ENCODE data around the gene STK33. TPM values are rescaled to one million over a fixed set of nuclear protein-coding genes. Genes with fewer than 3 reads are reported as not detected.

The STK33 gene
- total RNA-seq, 1 experiment from 2014 or later = 19.5 TPM

DNA sequence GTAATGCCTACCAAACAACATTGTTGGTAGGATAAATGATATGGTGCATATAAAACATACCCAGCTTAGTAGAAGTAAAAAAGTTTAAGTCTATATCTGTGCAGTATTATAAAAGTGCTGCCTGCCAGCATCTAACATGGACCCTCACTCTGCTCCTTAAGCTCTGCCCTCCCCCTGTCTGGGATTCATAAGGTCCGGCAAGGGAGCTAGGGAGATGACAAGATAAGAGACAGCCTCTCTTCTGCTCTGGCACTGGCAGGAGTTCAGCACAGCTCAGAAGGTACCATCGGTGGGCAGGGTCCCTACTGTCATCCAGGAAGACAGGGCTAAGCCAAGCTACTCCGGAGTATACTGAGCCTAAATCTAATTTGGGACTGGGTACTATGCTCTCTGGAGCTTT lies 45.6 kb upstream of the STK33 start:
- H2BK20ac ChIP-seq (ENCODE audit: low read depth, low read length, poor library complexity, severe bottlenecking) = no peak overlapping the region
- no peak overlapping the region for H4K5ac ChIP-seq (ENCODE audit: insufficient read length, low read depth, low read length)
- H3K18ac ChIP-seq (ENCODE audit: insufficient read length, low read depth, low read length) = no peak overlapping the region
- no peak overlapping the region for H4K8ac ChIP-seq (replicated peaks; ENCODE audit: insufficient read length, low read depth, low read length)
- Mint-ChIP-seq H3K27ac (0 out of 7 replicates have a peak overlapping the region, but pooled peaks of 1 of the 3 experiments have one; percentile 11), H3K4me3 (no peak overlapping the region), H3K4me1 (peaks cover 20 to 25% of the 10 kb centered on the region in 2 experiments), H3K27me3 (ENCODE audit: low read depth) (no peaks in the 10 kb centered on the region; the same call in 1 of the 2 replicates), H3K9me3 (peaks cover 0 to 3% of the 10 kb centered on the region in 2 experiments; a peak in 1 of 5 replicates), H3K36me3 (ENCODE audit: insufficient read depth in 1 of 3, low read depth in 3 of 3) (peaks cover 9 to 15% (median 10%) of the 10 kb centered on the region in 3 experiments; a peak in 6 of 7 replicates)
- H3K23me2 ChIP-seq (ENCODE audit: insufficient read length, low read depth, low read length, poor library complexity, severe bottlenecking) = no peaks in the 10 kb centered on the region
- no peak overlapping the region for H2BK120ac ChIP-seq (ENCODE audit: low read depth, low read length, poor library complexity, severe bottlenecking)
- no peak for DNase-seq
- H2AK5ac ChIP-seq (ENCODE audit: insufficient read length, low read length) = no peak overlapping the region
- H3K9ac ChIP-seq (ENCODE audit: extremely low read depth, insufficient read length, low read length) = no peak overlapping the region
- H3K27me3 ChIP-seq (ENCODE audit: insufficient read depth, low read length) = no peaks in the 10 kb centered on the region
- TF ChIP-seq, protein P1, sequence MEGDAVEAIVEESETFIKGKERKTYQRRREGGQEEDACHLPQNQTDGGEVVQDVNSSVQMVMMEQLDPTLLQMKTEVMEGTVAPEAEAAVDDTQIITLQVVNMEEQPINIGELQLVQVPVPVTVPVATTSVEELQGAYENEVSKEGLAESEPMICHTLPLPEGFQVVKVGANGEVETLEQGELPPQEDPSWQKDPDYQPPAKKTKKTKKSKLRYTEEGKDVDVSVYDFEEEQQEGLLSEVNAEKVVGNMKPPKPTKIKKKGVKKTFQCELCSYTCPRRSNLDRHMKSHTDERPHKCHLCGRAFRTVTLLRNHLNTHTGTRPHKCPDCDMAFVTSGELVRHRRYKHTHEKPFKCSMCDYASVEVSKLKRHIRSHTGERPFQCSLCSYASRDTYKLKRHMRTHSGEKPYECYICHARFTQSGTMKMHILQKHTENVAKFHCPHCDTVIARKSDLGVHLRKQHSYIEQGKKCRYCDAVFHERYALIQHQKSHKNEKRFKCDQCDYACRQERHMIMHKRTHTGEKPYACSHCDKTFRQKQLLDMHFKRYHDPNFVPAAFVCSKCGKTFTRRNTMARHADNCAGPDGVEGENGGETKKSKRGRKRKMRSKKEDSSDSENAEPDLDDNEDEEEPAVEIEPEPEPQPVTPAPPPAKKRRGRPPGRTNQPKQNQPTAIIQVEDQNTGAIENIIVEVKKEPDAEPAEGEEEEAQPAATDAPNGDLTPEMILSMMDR (conservative IDR thresholded peaks at IDR 0.05) = no peak
- no peaks in the 10 kb centered on the region for H3K79me2 ChIP-seq (ENCODE audit: insufficient read depth, low read length)
- no peak overlapping the region for H3K4me2 ChIP-seq (ENCODE audit: insufficient read depth, insufficient read length, low read length)
- H2BK15ac ChIP-seq (ENCODE audit: low read depth, low read length) = no peak overlapping the region
- H2BK5ac ChIP-seq (ENCODE audit: insufficient read length, low read length) = no peak overlapping the region
- H2BK12ac ChIP-seq (ENCODE audit: insufficient read length, low read depth, low read length) = no peak overlapping the region
- no peak overlapping the region for H3K27ac ChIP-seq (ENCODE audit: insufficient read length, low read depth, low read length)
- H3K23ac ChIP-seq (ENCODE audit: insufficient read length, low read depth, low read length) = no peak overlapping the region
- no peaks in the 10 kb centered on the region for H3K79me1 ChIP-seq (ENCODE audit: insufficient read depth, low read depth, low read length, poor library complexity, severe bottlenecking)
- H4K20me1 ChIP-seq (ENCODE audit: control insufficient read depth, insufficient read depth, insufficient read length) = no peaks in the 10 kb centered on the region
- H3K56ac ChIP-seq (ENCODE audit: insufficient read length, low read depth, low read length) = no peak overlapping the region
- no peak overlapping the region for H4K91ac ChIP-seq (ENCODE audit: insufficient read length, low read depth, low read length)
- H3K4me1 ChIP-seq (ENCODE audit: insufficient read depth, low read length) = peaks cover 9% of the 10 kb centered on the region; the same call in 1 of the 2 replicates
- WGBS (ENCODE audit: extremely low coverage, insufficient read length, low lambda C conversion rate) = no CpG with 5 or more reads among the region's 3 CpGs
- no peak overlapping the region for H3K4ac ChIP-seq (ENCODE audit: low read depth, low read length)
- H3K9me3 ChIP-seq (ENCODE audit: control insufficient read depth, low read depth, low read length) = no peaks in the 10 kb centered on the region
- no peak overlapping the region for H3K14ac ChIP-seq (ENCODE audit: insufficient read depth, low read length)
- no peak overlapping the region for H2AFZ ChIP-seq (ENCODE audit: low read length)
- no peak overlapping the region for H3T11ph ChIP-seq (ENCODE audit: low read length)

Measured in H9 (cell line).